Ishikawa (cell line): ENCODE measurements around the gene MARCHF7.
A peak's percentile ranks its signal among the peaks of the same experiment; 100 is the strongest.

Source experiments
- CEBPB ChIP-seq: IDR thresholded peaks from 2 replicates; pipeline ENCODE4 v1.6.1; 2012
- CREB1 ChIP-seq: IDR thresholded peaks from 2 replicates; pipeline ENCODE4 v1.6.1; 2012; ENCODE audit warnings: low read depth
- EGR1 ChIP-seq: IDR thresholded peaks from 2 replicates; pipeline ENCODE4 v1.6.1; 2012
- EP300 ChIP-seq: IDR thresholded peaks from 2 replicates; pipeline ENCODE4 v1.6.1; 2012; ENCODE audit warnings: borderline replicate concordance
- RAD21 ChIP-seq: IDR thresholded peaks from 2 replicates; pipeline ENCODE4 v1.6.1; 2012; ENCODE audit warnings: low read depth
- REST ChIP-seq: IDR thresholded peaks from 2 replicates; pipeline ENCODE4 v1.6.1; 2012; ENCODE audit warnings: low read depth, mild to moderate bottlenecking
- TAF1 ChIP-seq: IDR thresholded peaks from 2 replicates; pipeline ENCODE4 v1.6.1; 2012; ENCODE audit warnings: low read depth, mild to moderate bottlenecking
- TCF12 ChIP-seq: IDR thresholded peaks from 2 replicates; pipeline ENCODE4 v1.6.1; 2012; ENCODE audit warnings: low read depth
- YY1 ChIP-seq: IDR thresholded peaks from 2 replicates; pipeline ENCODE4 v1.6.1; 2012; ENCODE audit warnings: low read depth
- ZBTB7A ChIP-seq: IDR thresholded peaks from 2 replicates; pipeline ENCODE4 v1.6.1; 2012; ENCODE audit warnings: low read depth
- TF ChIP-seq, protein P1 (sequence below): IDR thresholded peaks from 2 replicates; pipeline ENCODE4 v1.6.1; 2012
- TF ChIP-seq, protein P2 (sequence below): IDR thresholded peaks from 2 replicates; pipeline ENCODE4 v1.6.1; 2012

DNA sequence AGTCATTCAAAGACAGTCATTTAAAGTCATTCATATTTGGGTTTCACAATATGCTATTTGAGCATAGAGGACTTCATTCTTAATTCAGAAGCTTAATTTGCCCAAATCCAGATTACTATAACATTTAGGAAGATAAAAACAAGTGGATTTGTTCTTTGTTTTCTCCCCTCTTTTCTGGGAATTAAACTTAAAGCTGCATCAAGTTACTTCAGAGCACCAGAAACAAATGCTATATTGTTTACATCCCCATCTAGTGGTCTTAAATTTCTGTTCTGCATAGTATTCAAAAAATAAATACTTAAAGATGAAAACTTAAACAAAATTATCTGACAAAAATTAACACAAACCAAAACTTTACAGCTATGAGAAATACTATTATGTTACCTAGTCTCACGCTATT, 34.7 kb upstream of the MARCHF7 start:
- TF ChIP-seq EGR1 (no peak), TCF12 (no peak), REST (no peak), EP300 (no peak), YY1 (no peak), RAD21 (peak; percentile 41; the same call in 1 of the 2 replicates), CREB1 (no peak), CEBPB (no peak), TAF1 (no peak), ZBTB7A (no peak)
- TF ChIP-seq, protein P1, sequence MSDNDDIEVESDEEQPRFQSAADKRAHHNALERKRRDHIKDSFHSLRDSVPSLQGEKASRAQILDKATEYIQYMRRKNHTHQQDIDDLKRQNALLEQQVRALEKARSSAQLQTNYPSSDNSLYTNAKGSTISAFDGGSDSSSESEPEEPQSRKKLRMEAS, result no peak
- TF ChIP-seq, protein P2, sequence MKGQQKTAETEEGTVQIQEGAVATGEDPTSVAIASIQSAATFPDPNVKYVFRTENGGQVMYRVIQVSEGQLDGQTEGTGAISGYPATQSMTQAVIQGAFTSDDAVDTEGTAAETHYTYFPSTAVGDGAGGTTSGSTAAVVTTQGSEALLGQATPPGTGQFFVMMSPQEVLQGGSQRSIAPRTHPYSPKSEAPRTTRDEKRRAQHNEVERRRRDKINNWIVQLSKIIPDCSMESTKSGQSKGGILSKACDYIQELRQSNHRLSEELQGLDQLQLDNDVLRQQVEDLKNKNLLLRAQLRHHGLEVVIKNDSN, result no peak
